AG04450 (cell line): ENCODE results near the gene C4BPA. TPM values are rescaled to one million over a fixed set of nuclear protein-coding genes. Genes with fewer than 3 reads are reported as not detected.

Experiments
- CTCF ChIA-PET: fragments of 300-600, 350-600 bp; formaldehyde crosslinking; extraction: SDS; loops from one replicate; lab custom pipeline; 2022; ENCODE audit warnings: antibody characterized with exemption, inconsistent platforms; lab: Charles Lee
- POLR2A ChIA-PET: fragments of 350-600 bp; formaldehyde crosslinking; extraction: SDS; loops from one replicate; lab custom pipeline; 2021; ENCODE audit warnings: antibody characterized with exemption, inconsistent platforms; lab: Yijun Ruan, JAX
- DNase-seq: peaks from one replicate; pipeline ENCODE4 v3.0.0-alpha.2; 2011; ENCODE audit warnings: low read depth, low spot score
- H3K27ac ChIP-seq: one replicate; pipeline ENCODE4 v1.5.1; 2012; ENCODE audit warnings: low read depth, low read length, control low read depth
- H3K27me3 ChIP-seq: one replicate; pipeline ENCODE4 v1.6.0; 2012; ENCODE audit warnings: low read length; ENCODE audit not compliant: control insufficient read depth, insufficient read depth
- H3K4me3 ChIP-seq: 2 replicates; pipeline ENCODE4 v1.5.1; 2011; ENCODE audit warnings: mild to moderate bottlenecking, low read depth, low read length, control low read depth
- H3K9me3 ChIP-seq: 2 replicates; pipeline ENCODE4 v1.5.1; 2012; ENCODE audit warnings: low read length; ENCODE audit not compliant: control insufficient read depth, insufficient read depth
- polyA plus RNA-seq: library from polyadenylated mRNA; depleted of rRNA; stranded (reverse); fragments of >200 nt; gene quantifications from 2 replicates; pipeline ENCODE4 v1.2.3, GENCODE V29; 2011; rRNA removed
- small RNA-seq: library from RNA; depleted of rRNA; stranded (forward); fragments of <200 nt; gene quantifications from one replicate; pipeline ENCODE3, GENCODE V24; 2012; ENCODE audit warnings: low read depth; ENCODE audit not compliant: insufficient read length
- TF ChIP-seq, protein P1 (sequence below): IDR thresholded peaks from 2 replicates; pipeline ENCODE4 v1.5.1; 2011; ENCODE audit warnings: low read depth, low read length, control low read depth, inconsistent platforms

The C4BPA gene
- polyA plus RNA-seq, 1 experiment = not detected

DNA sequence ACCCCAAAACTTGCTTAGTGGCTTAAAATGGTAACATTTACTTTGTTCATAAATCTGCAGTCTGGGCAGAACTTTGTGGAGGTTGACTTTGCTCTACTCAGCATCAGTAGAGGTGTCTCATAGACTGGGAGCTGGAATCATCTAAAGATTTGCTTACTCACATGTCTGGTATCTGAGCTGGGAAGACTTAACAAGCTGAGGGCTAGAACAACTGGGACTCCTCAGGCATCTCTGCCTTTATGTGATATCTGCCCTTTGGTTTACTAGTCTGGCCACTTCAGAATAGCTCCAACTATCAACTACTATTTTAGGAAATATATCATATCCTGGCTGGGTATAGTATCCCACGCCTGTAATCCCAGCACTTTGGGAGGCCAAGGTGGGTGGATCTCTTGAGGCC is 82.5 kb downstream of the C4BPA start:
- Histone ChIP-seq H3K27ac (no peak overlapping the region), H3K4me3 (no peak overlapping the region), H3K9me3 (no peaks in the 10 kb centered on the region), H3K27me3 (no peaks in the 10 kb centered on the region)
- ChIA-PET POLR2A (interaction anchor here (0.6 kb wide), 1 partner anchor 121 kb away, joined by 7 read pairs; no protein-coding TSS in a partner anchor), CTCF (interaction anchor here (1.0 kb wide), 1 partner anchor 186 kb away, joined by 6 read pairs; no protein-coding TSS in a partner anchor)
- no peak for DNase-seq
- TF ChIP-seq, protein P1, sequence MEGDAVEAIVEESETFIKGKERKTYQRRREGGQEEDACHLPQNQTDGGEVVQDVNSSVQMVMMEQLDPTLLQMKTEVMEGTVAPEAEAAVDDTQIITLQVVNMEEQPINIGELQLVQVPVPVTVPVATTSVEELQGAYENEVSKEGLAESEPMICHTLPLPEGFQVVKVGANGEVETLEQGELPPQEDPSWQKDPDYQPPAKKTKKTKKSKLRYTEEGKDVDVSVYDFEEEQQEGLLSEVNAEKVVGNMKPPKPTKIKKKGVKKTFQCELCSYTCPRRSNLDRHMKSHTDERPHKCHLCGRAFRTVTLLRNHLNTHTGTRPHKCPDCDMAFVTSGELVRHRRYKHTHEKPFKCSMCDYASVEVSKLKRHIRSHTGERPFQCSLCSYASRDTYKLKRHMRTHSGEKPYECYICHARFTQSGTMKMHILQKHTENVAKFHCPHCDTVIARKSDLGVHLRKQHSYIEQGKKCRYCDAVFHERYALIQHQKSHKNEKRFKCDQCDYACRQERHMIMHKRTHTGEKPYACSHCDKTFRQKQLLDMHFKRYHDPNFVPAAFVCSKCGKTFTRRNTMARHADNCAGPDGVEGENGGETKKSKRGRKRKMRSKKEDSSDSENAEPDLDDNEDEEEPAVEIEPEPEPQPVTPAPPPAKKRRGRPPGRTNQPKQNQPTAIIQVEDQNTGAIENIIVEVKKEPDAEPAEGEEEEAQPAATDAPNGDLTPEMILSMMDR = no peak

DNA sequence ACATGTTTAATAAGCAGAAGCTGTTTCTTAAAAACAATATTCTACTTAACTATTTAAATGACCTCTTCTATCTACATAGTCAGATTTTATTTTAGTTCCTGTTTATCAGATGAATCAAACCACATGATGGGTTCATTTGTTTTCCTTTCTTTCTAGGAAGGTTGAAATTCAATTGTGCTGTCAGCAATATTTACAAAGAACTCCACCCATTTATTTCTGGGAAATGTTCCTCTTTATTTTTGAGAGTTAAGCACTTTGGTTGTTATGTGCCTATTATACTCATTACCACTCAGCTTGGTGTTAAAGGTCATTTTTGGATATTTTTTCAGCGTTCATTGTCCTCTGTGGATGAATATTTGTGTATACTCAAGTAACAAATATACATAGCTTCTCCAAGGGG is 84.9 kb downstream of the C4BPA start:
- ChIA-PET CTCF (no interaction called here), POLR2A (no interaction called here)
- Histone ChIP-seq H3K27ac (no peak overlapping the region), H3K27me3 (no peaks in the 10 kb centered on the region), H3K9me3 (no peaks in the 10 kb centered on the region), H3K4me3 (no peak overlapping the region)
- TF ChIP-seq, protein P1 = no peak
- no peak for DNase-seq

DNA sequence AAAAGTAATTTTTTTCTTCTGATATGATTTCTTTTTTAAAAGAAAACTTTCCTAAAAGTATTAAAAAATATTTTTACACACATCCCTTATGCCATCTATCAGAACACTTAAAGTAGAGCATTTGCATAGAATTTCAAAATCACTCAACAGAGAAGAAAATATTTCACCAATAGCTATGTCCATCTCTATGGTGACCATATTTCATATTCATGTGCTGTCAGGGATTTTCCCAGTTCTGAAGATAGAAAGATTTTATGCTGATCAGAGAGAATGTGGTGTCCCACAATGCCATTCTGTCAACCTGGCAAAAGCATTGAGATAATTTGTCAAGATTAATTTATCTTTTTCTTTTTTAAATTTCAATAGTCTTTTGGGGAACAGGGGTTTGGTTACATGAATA is 87.0 kb downstream of the C4BPA start:
- TF ChIP-seq, protein P1 = no peak
- H3K9me3 ChIP-seq = no peaks in the 10 kb centered on the region
- ChIA-PET POLR2A (no interaction called here), CTCF (no interaction called here)
- no peaks in the 10 kb centered on the region for H3K27me3 ChIP-seq
- DNase-seq = no peak
- no peak overlapping the region for H3K27ac ChIP-seq
- no peak overlapping the region for H3K4me3 ChIP-seq

DNA sequence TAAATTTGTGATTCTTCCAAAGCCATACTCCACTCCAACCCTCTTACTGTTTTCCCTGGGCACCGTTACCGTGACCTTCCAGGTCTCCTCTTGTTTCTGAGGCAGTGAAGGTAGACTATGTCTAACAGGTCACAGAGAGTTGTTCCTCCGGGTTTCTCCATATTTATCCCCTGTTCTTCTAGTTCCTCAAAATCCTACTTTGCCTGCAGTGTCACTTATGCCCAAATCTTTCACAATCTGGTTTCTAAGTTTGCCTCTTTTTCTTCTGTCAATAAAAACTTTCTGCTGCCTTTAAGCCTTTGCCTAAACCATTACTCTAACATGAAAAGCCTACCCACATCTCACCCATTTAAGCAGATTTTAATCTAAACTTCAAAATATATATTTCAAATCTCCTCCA is 87.7 kb downstream of the C4BPA start:
- POLR2A ChIA-PET = no interaction called here

DNA sequence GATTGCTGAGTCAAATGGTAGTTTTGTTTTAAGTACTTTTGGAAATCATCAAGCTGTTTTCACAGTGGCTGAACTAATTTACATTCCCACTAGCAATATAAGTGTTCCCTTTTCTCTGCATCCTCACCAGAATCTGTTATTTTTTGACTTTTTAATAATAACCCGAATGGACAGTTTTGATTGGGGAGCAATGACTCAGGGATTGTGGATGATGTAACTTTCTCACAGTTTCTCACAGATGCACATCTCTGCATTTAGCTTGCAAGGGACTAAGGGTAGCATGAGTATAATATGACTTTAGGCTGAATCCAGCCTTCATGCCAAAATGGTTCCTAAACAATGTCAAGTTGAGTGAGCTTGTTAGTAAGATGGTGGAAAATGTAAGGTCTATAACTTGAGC is 90.2 kb downstream of the C4BPA start:
- H3K27me3 ChIP-seq = no peaks in the 10 kb centered on the region
- H3K27ac ChIP-seq = no peak overlapping the region
- ChIA-PET CTCF (no interaction called here), POLR2A (no interaction called here)
- TF ChIP-seq, protein P1 = no peak
- no peak overlapping the region for H3K4me3 ChIP-seq
- no peak for DNase-seq
- no peaks in the 10 kb centered on the region for H3K9me3 ChIP-seq

More for the DNA sequence above, 87.7 kb downstream of the C4BPA start:
- no peak overlapping the region for H3K27ac ChIP-seq
- no peaks in the 10 kb centered on the region for H3K27me3 ChIP-seq
- H3K4me3 ChIP-seq = no peak overlapping the region
- DNase-seq = no peak
- H3K9me3 ChIP-seq = no peaks in the 10 kb centered on the region
- CTCF ChIA-PET = no interaction called here
- TF ChIP-seq, protein P1 = no peak

Small RNAs within 50 kb of the gene (small RNA-seq; reads per million reads assigned to genes)
- not detected for gene AL445493.1

Other genes starting within 250 kb of the C4BPA start
- gene IL20, start 238.6 kb upstream of the C4BPA start, polyA plus RNA-seq = not detected in 2 replicates
- 0.60 and 0.73 TPM in 2 replicates for gene IL24, start 206.8 kb upstream of the C4BPA start, polyA plus RNA-seq
- gene FCMR, start 182.3 kb upstream of the C4BPA start, polyA plus RNA-seq = 1.1 and 1.2 TPM in 2 replicates
- gene PIGR, start 157.8 kb upstream of the C4BPA start, polyA plus RNA-seq = not detected in 2 replicates
- gene FCAMR, start 133.8 kb upstream of the C4BPA start, polyA plus RNA-seq = not detected in 2 replicates
- not detected in 2 replicates for gene C1orf116, start 71.5 kb upstream of the C4BPA start, polyA plus RNA-seq
- 2.5 and 3.2 TPM in 2 replicates for gene YOD1, start 53.0 kb upstream of the C4BPA start, polyA plus RNA-seq
- gene PFKFB2, start 51.0 kb upstream of the C4BPA start, polyA plus RNA-seq = 1.7 TPM in 2 replicates
- not detected in 2 replicates for gene C4BPB, start 15.4 kb upstream of the C4BPA start, polyA plus RNA-seq
- 65.1 and 88.3 TPM in 2 replicates for gene CD55, start 217.4 kb downstream of the C4BPA start, polyA plus RNA-seq